ENCODE measurements around the gene GBE1.

DNA sequence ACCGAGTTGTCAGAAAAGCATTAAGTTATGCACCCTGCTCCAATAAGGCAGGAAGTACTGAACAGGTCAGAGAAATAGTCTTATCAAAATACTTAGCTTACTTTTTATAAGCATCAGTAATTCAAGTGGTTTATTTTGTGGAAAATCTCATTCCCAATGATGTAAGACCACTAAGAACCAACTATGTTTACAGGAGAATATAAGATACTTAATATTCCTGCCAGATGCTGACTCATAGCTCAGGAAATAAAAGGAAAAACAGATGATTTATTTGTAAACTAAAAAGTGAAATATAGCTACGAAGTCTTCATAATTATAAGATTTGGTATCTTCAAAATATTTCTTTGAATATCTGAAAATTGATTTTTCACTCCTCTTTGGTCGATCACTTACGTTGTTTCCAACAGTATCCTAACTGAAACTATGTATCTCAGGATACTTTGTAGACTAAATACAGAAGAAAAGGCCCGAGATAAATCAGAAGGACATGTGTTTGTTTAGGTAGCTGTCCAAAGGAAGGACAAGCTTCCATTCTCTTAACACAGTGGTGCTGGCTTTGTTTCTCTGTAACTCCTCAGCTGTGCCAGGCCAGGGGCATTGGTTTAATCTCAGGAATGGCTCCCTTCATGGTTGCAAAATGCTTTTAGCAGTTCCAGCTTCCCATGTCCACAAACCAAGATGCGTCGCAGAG, 295.8 kb downstream of the GBE1 start:
- TF ChIP-seq, protein P1, sequence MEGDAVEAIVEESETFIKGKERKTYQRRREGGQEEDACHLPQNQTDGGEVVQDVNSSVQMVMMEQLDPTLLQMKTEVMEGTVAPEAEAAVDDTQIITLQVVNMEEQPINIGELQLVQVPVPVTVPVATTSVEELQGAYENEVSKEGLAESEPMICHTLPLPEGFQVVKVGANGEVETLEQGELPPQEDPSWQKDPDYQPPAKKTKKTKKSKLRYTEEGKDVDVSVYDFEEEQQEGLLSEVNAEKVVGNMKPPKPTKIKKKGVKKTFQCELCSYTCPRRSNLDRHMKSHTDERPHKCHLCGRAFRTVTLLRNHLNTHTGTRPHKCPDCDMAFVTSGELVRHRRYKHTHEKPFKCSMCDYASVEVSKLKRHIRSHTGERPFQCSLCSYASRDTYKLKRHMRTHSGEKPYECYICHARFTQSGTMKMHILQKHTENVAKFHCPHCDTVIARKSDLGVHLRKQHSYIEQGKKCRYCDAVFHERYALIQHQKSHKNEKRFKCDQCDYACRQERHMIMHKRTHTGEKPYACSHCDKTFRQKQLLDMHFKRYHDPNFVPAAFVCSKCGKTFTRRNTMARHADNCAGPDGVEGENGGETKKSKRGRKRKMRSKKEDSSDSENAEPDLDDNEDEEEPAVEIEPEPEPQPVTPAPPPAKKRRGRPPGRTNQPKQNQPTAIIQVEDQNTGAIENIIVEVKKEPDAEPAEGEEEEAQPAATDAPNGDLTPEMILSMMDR (IDR thresholded peaks at IDR 0.05; ENCODE audit: low read depth, low read length), result no peak
- TF ChIP-seq POLR2A (IDR thresholded peaks at IDR 0.05; ENCODE audit: extremely low read depth, insufficient read length), result no peak
- TF ChIP-seq, protein P2, sequence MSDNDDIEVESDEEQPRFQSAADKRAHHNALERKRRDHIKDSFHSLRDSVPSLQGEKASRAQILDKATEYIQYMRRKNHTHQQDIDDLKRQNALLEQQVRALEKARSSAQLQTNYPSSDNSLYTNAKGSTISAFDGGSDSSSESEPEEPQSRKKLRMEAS (IDR thresholded peaks at IDR 0.05; ENCODE audit: low read depth, low read length), result no peak

All from NB4 (cell line).